HL-60/S4 (cell line): ENCODE data around the gene EGLN2.

Source experiments
- in situ Hi-C: fragments of 300-500 bp; cut with MboI; formaldehyde crosslinking; loops from 2 replicates; pipeline ENCODE4 v1.14.3; 2022; ENCODE audit warnings: low sequenced_read_pairs

Gene EGLN2

GRCh38 chr19:40801426-40802299 is 2.7 kb downstream of the EGLN2 start:
- in situ Hi-C loops, result loop anchor here (25.0 kb wide), 1 partner anchor 336 kb away; no protein-coding TSS in a partner anchor

DNA sequence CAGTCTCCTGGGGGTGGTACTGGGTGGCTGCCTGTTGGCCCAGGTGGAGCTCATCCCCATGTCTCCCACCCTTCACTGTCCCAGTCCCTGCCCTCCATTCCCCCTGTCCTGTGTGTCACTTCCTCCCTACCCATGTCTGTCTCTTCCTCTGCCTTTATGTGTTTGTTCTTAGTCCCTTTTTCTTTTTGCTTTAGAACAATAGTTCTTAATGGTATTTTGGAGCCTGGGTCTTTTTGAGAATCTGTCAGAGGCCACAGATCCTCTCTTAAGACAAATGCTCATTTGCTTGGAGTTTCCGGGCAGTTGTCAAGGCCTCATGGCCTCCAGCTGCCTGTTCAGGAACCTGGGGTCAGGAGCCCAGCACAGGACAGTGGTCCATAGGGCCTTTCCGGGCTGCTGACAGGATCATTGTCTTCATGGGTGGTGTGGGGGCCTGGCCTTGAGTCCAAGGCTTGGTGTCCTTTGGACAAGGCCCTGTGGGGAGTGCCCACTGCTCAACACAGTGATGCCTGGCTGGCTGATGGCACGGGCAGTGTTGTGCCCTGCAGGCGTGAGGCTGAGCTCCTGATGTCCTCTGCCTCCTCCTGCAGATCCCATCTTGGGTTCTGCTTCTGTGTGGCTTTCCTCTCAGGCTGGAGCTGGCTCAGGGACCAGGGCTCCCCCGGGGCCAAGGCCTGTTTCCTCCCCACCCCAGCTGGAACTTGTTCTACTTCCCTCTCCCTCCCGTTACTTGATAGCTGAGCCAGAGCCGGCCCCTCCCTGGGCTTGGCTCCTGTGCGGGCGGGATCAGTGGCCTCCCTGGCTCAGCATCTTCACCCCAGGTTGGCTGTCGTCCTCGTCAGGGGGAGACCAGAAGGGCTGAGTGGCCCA is 3.5 kb downstream of the EGLN2 start:
- in situ Hi-C loops, result loop anchor here (25.0 kb wide), 1 partner anchor 335 kb away; no protein-coding TSS in a partner anchor

DNA sequence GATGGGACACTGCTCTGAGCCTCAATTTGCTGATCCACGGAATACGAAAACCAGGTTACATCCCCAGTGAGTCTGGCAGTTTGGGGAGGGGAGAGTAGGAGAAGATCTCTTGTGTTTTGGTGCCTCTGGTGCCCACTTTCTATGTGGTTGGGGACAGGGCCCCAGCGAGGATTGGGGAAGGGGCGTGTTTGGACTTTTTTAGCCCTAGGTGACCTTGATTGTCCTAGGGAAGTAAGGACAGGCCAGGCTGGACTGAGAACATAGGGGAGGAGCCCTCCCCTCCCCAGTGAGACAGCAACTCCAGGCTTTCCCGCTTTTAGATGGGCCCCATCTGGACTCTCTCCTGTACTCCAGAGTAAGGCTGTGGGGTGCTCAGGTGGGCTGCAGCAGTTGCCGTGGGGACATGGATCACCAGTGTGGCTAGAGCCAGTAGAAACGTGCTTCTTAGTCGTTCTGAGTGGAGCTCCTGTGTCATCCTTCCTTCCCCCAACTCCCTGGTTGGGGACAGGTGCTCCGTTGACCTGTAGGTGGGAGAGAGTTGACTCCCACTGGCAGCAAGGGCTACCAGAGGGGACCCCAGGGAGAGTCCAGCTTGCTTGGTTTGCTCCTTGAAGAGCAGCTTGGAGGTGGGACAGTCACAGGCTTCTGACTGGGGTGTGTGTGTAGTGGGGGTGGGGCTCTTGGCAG is 4.3 kb downstream of the EGLN2 start:
- in situ Hi-C loops, result loop anchor here (25.0 kb wide), 1 partner anchor 334 kb away; no protein-coding TSS in a partner anchor

DNA sequence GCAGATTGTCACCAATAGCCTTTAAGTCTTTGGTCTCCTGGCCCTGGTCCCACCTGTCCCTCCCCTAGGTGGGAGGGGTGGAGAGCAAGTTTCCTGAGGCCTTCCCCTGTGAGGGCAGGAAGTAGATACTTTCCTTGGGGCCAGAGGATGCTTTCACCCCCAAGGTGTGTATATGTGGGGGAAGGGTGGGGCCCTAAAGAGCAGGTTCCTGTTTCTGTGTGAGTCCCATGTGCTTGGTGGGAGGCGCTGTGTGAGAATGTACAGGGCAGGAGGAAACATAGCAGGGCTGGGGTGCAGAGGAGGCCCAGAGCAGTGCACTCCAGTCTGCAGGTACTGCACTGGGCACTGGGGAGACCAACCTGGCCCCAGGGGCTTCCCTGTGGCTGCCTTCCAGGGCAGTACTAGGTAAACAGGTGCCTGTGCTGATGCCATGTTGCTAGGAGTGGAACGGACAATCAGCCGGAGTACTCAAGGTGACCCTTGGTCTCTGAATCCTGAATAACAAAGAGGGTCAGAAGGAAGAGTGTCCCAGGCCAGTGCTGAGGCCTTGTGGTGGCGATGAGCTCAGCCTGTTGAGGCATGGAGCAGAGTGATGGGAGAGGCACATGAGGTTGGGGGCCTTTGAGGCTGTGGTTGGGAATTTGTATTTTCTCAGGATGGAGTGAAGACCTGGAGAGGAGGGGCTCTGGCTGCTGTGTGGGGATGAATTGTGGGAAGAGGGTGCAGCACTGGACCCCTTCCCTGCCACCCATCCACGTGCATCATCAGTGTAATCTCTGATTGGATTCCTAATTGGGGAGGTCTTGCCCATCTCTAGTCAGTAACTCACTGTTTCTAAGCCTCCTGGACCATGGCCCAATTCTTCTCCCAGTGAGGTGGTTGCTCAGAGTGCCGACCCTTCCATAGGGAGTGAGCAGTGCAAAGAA is 5.1 kb downstream of the EGLN2 start:
- in situ Hi-C loops, result loop anchor here (25.0 kb wide), 1 partner anchor 333 kb away; no protein-coding TSS in a partner anchor

- in situ Hi-C loops, result loop anchor here (25.0 kb wide), 1 partner anchor 332 kb away; no protein-coding TSS in a partner anchor
These were observed 5.8 kb downstream of the EGLN2 start for GRCh38 chr19:40804783-40805242.

DNA sequence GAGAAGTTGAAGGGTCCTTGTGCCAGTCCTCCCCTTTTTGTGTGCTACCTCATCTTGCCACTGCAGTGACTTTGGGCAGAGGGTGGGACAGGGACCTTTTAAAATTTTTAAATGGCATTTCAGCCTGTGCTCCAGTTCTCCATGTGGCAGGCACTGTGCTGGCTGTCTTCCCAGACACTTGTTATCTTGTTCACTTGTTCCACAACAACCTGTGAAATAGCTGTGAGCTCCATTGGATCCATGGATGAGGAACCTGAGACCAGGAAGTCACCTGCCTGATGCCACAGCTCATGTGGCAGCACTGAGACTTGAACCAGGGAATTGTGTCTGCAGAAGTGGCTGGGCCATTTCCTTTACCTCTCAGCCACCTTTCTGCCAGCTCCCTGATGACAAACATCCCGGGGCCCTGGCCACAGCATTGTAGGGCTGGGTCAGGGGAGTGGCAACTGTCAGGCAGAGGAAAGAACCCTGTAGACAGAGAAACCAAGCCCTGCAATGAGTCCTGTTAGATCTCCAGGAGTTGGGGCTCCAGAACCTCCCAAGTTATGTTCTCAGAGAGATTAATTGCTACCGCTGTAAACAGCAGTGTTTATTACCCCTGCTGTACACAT is 6.4 kb downstream of the EGLN2 start:
- in situ Hi-C loops, result loop anchor here (25.0 kb wide), 1 partner anchor 332 kb away; no protein-coding TSS in a partner anchor

GRCh38 chr19:40806423-40807146 is 7.6 kb downstream of the EGLN2 start:
- in situ Hi-C loops, result loop anchor here (25.0 kb wide), 1 partner anchor 331 kb away; no protein-coding TSS in a partner anchor

- in situ Hi-C loops, result loop anchor here (25.0 kb wide), 1 partner anchor 330 kb away; no protein-coding TSS in a partner anchor
These were observed 8.4 kb downstream of the EGLN2 start for GRCh38 chr19:40807147-40808020.

- in situ Hi-C loops, result loop anchor here (25.0 kb wide), 1 partner anchor 329 kb away; no protein-coding TSS in a partner anchor
These were observed 9.0 kb downstream of the EGLN2 start for GRCh38 chr19:40808021-40808325.

- in situ Hi-C loops, result loop anchor here (25.0 kb wide), 1 partner anchor 329 kb away; no protein-coding TSS in a partner anchor
These were observed 9.5 kb downstream of the EGLN2 start for GRCh38 chr19:40808497-40808896.

GRCh38 chr19:40809358-40810086 is 10.5 kb downstream of the EGLN2 start:
- in situ Hi-C loops, result loop anchor here (25.0 kb wide), 1 partner anchor 328 kb away; no protein-coding TSS in a partner anchor

- in situ Hi-C loops, result loop anchor here (25.0 kb wide), 1 partner anchor 327 kb away; no protein-coding TSS in a partner anchor
These were observed 11.2 kb downstream of the EGLN2 start for GRCh38 chr19:40810160-40810559.

GRCh38 chr19:40810649-40811408 is 11.8 kb downstream of the EGLN2 start:
- in situ Hi-C loops, result loop anchor here (25.0 kb wide), 1 partner anchor 326 kb away; no protein-coding TSS in a partner anchor

- in situ Hi-C loops, result loop anchor here (25.0 kb wide), 1 partner anchor 326 kb away; no protein-coding TSS in a partner anchor
These were observed 12.7 kb downstream of the EGLN2 start for GRCh38 chr19:40811478-40812341.

GRCh38 chr19:40812571-40812970 is 13.6 kb downstream of the EGLN2 start:
- in situ Hi-C loops, result loop anchor here (25.0 kb wide), 1 partner anchor 325 kb away; no protein-coding TSS in a partner anchor
